NCI-H2196 treated with DMSO at 0.1 percent for 48 hours (cell line): ENCODE measurements around the gene NFE2.
"Not testable (repeated sequence)": the region's sequence is repeated elsewhere in the genome, so short reads cannot be mapped to it uniquely, and the experiment has no call there.

Experiments used
- DNase-seq: peaks from one replicate; lab custom pipeline; 2025; ENCODE audit not compliant: unreplicated experiment; lab: John Stamatoyannopoulos, UW

Gene NFE2

GRCh38 chr12:54284070-54284780 lies 16.6 kb downstream of the NFE2 start:
- not testable (repeated sequence) for DNase-seq

DNA sequence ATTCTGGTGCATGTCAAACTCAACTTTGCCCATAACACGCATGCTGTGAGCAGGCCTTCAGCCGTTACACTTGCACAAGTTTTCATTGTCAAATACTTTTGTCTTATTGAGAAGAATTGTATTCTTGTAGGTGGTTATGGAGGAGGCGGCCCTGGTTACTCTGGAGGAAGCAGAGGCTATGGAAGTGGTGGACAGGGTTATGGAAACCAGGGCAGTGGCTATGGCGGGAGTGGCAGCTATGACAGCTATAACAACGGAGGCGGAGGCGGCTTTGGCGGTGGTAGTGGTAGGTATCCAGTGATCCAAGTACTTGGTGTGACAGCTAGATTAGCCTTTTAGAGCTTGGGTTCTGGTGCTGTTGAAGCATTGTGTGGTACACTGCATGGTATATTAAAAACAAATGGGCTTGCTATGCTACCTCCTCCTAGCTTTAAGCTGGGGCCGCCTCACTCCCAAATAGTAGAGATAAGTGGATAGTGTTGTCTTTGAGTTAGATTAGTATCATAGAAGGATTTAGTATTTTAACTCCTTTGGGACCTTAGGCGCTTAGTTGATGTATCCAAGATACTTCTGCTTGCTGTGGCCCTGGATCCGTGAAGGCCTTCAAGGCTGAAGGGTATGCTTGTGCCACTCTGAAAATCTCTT lies 17.7 kb downstream of the NFE2 start:
- DNase-seq = no peak

GRCh38 chr12:54281694-54282093 lies 19.1 kb downstream of the NFE2 start:
- not testable (repeated sequence) for DNase-seq

- not testable (repeated sequence) for DNase-seq
Observed at GRCh38 chr12:54281261-54281638, 19.6 kb downstream of the NFE2 start.

GRCh38 chr12:54280468-54281260 lies 20.2 kb downstream of the NFE2 start, which contains the start of gene HNRNPA1:
Gene HNRNPA1 (plus strand): TSS chr12:54280726. CDS start chr12:54280808, 82 bp downstream.
- peak; percentile 99 for DNase-seq

DNA sequence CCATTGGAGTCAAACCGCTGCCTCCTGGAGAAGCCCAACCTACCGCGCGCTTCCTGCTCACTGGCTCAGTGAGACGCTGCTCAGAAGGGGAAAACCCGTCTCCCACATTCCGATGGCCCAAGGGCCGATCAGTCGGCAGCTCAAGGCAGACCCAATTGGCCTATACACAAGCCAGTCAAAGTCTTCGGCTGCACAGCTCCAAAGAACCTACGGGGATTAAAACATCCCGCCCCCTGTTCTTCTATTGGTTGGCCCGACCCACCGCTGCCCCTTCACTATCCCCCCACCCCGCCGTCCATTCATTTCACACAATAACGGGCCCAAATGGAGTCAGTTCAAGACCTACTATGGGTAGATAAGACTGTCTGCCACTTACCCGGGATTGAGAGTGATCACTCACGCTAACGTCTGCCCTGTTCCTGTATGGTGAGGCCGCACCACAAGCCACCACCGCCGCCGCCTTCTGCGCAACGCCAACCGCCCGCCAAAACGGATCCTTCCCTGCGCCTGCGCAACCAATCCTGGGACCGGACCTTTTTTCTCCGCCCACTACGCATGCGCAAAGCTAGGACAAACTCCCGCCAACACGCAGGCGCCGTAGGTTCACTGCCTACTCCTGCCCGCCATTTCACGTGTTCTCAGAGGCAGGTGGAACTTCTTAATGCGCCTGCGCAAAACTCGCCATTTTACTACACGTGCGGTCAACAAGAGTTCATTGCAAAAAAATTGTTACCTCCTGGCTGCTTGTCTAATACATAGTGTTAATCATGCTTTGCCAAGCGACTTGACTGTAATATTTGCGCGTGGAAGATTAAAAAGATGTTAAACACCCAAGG lies 21.0 kb downstream of the NFE2 start, which contains the start of gene CBX5:
CBX5 (minus strand) TSS at position 491 of the 836 bp plus-strand sequence. CDS start 22,472 bp downstream, outside the sequence.
- DNase-seq = peak; percentile 98

DNA sequence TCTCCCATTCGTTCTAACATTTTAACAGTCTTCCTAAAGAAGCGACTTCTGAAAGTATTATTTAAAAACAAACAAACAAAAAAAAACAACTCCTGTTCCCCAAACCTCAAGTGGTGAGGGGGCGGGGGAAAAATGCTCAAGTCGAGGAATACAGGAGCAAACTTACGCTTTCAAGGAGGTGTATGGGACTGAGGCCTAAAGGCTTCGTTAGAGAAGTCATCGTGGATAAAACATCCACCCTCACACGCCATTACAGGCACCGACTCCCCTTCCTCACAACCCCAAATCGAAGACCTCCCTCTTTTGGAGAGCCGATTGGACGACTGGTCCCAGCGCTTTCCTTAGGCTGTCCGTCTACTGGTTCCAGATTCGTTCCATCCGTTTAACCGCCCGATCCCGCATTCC lies 21.6 kb downstream of the NFE2 start:
- no peak for DNase-seq

DNA sequence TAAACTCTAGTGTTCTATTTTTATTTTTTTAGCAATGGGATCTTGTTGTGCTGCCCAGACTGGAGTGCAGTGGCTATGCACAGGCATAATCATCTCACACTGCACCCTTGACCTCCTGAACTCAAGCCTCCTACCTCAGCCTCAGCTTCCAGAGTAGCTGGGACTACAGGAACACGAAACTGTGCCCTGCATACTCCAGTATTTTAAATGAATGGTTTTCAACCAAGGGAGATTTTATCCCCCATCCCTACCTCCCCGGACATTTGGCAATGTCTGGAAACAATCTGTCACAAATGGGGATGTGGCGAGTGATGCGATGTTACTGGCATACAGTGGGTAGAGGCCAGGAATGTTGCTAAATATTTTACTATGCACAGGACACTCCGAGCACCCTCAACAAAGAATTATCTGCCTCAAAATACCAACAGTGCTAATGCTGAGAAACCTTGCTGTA lies 23.0 kb downstream of the NFE2 start:
- no peak for DNase-seq

DNA sequence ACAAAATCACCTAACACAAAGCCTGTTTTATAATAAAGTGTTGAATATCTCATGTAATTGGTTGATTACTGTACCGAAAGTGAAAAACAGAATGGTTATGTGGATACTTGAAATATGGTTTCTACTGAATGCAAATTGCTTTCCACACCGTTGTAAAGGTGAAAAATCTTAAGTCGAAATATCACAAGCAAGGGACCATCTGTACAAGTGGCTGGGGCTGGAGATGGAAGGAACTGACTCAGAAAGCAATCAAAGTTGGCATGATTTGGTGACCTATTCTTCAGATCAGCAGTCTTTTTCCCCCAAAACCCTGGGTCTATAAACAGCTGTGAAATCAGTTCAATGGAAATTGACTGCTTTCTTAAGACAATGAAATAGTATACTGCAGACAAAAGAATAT lies 24.4 kb downstream of the NFE2 start:
- no peak for DNase-seq

DNA sequence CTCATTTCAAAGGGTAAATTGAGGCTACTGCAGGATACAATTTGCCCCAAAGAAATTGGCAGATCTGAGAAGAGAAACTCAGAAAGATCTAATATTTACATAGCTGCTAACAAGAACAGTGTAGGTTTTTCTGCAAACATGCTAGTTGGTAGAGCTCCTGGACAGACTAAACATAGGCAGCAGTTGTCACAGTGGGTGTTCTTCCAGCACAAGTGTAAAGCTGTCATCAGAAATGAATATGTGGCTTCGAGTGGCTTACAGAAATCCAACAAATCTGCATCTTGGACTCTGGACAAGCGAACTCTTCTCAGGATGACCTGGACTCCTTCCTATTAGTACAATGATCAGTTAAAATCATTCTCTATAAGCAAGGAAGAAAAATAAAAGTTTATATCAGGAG lies 26.8 kb downstream of the NFE2 start:
- no peak for DNase-seq

DNA sequence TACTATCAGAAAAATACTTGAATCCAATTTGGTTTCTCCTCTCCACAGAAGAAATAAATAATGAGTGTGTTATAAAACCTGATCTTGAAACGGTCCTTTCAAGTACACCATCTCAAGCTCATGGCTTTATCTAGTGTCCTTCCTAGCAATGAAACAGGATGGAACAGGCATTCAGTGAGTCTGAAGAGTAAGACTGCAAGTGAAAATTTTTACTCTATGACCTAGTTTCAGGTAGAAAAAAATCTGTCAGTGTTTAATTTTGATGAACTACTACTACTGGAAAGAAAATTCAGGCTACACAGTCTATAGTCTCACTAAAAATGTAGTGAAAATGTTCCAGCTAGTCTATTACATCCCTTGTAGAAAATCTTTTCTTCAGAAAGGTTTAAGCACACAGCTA lies 28.6 kb downstream of the NFE2 start:
- DNase-seq = no peak

- DNase-seq = no peak
Observed at GRCh38 chr12:54270345-54270744, 30.5 kb downstream of the NFE2 start.

GRCh38 chr12:54266852-54267251 lies 34.0 kb downstream of the NFE2 start:
- DNase-seq = no peak

DNA sequence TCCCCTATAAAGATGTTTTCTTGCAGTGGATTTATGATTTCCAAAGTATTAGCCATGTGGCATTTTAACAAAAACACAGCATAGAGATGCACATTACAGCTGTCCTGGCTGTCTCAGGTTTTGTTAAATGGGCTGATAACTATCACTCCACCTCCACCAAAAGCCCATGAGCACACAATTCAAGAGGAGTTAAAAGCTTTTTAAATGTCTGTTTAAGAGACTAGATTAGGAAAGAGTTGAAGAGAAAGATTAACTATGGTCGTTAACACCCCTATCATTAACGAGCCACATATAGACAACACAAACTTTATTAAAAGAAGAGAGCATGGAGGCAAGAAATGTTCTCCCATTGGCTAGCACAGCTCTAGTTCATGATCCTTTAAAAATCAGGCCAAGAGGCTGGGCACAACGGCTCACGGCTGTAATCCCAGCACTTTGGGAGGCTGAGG lies 35.4 kb downstream of the NFE2 start:
- no peak for DNase-seq

- DNase-seq = no peak
Observed at GRCh38 chr12:54262403-54262925, 38.4 kb downstream of the NFE2 start.

DNA sequence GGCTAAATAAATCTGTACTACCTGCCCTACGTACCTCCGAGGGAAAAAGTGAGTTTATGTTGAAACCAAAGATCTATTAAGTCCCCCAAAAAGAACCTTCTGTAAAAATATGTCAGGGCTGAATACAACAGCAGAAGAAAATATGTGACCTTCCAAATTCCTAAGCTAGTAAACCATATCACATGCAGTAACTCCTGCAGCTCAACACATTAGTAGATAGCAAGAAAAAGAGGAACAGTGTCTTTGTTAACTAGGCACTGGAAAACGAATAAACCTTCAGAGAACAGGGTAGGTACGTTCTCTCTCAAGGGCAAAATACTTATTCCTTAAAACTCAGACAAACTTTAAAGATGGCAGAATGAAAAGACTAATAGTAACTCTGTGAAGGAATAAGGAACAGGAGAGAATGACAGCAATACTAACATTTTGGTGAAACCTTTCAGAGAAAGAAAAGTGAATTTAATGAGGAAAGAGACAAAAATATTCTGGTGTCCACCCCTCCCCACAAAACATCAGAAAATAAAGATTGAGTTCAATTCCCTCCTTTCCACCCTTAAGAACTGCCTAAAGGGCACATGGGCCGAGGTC lies 38.9 kb downstream of the NFE2 start:
- no peak for DNase-seq

GRCh38 chr12:54259194-54260011 lies 41.4 kb downstream of the NFE2 start:
- DNase-seq = peak; percentile 90

- no peak for DNase-seq
Observed at GRCh38 chr12:54258201-54258681, 42.6 kb downstream of the NFE2 start.

- no peak for DNase-seq
Observed at GRCh38 chr12:54257332-54257731, 43.5 kb downstream of the NFE2 start.
